GM06990 (cell line): ENCODE data around the gene AMER2.
A peak's percentile ranks its signal among the peaks of the same experiment; 100 is the strongest.

Source experiments
- DNase-seq: peaks from one replicate; pipeline ENCODE4 v3.0.0-alpha.2; 2011; ENCODE audit not compliant: insufficient read length; ENCODE audit errors: extremely low read depth
- H3K27me3 ChIP-seq: replicated peaks from 2 replicates; pipeline ENCODE4 v1.6.0; 2011; ENCODE audit warnings: low read length; ENCODE audit not compliant: control insufficient read depth, insufficient read depth
- H3K36me3 ChIP-seq: 2 replicates; pipeline ENCODE4 v1.5.1; 2011; ENCODE audit warnings: low read length; ENCODE audit not compliant: control insufficient read depth, insufficient read depth
- H3K4me3 ChIP-seq: replicated peaks from 2 replicates; pipeline ENCODE4 v1.5.1; 2011; ENCODE audit warnings: low read depth, mild to moderate bottlenecking, control low read depth, low read length
- CTCF ChIP-seq: IDR thresholded peaks from 2 replicates; pipeline ENCODE4 v1.5.1; 2011; ENCODE audit warnings: low read length, control low read depth, mild to moderate bottlenecking, inconsistent platforms; ENCODE audit not compliant: insufficient read depth, poor library complexity, severe bottlenecking

Gene AMER2

DNA sequence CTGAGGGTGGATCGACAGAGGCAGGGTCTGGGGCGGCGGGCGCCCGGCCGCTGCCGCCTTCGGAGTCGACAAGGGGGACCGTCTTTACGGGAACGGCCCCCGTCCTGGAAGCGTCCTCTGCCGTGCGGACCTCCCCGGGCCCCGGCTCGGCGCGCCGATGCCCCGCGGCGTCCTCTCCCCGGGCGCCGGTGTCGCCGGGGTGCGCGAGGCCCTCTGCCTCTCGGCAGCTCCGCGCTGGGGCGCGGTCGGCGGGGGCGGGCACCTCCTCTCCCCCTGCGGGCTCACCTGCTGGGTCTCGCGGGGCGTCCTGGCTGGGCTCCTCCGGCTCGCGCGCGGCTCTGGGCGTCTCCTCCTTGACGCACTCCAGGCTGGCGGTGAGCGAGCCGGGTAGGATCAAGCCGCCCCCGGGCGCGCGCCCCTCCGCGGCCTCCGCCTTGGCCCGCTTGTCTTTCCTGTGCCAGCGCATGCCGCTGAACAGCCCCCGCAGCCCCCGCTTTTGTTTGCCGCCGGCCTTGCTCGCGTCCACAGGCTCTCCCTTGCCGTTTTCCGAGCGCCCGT, 1.5 kb downstream of the AMER2 start:
- no peak for TF ChIP-seq CTCF
- DNase-seq = no peak
- Histone ChIP-seq H3K36me3 (no peaks in the 10 kb centered on the region), H3K27me3 (no peaks in the 10 kb centered on the region; the same call in none of the 2 replicates), H3K4me3 (peak overlapping the region; percentile 37)

DNA sequence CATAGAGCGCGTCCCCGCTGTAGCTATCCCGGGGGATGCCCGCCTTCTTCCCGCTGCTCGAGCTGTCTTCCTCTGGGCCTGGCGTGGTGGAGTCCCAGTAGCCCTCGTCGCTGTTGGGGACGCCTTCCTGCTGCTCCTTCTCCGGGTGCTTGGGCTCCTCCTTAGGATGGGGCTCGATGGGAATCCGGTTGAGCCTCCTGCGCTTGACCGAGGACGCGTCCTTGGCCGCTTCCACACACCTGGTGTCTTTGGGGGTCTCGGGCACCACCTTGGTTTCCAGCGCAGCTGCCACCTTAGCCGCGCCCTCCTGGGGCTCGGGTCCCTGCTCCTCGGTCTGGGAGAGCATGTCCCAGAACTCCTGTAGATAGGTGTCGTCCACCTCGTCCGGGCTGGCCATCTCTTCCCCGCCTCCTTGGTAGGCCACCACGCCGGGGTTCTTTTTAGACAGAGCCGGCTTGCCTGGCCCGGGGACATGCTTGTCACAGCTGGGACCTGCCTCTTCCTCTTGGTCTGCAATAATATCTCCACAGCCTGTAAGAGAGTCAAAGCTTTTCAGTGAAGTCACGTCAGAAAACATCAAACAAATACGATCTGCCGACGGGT, 2.0 kb downstream of the AMER2 start:
- Histone ChIP-seq H3K36me3 (no peaks in the 10 kb centered on the region), H3K27me3 (no peaks in the 10 kb centered on the region; the same call in none of the 2 replicates), H3K4me3 (no peak overlapping the region)
- TF ChIP-seq CTCF = no peak
- no peak for DNase-seq

- H3K4me3 ChIP-seq = no peak overlapping the region
- no peak for DNase-seq
- H3K27me3 ChIP-seq = no peaks in the 10 kb centered on the region; the same call in none of the 2 replicates
- no peak for TF ChIP-seq CTCF
- no peaks in the 10 kb centered on the region for H3K36me3 ChIP-seq
Observed at GRCh38 chr13:25169356-25169755, 2.7 kb downstream of the AMER2 start.

DNA sequence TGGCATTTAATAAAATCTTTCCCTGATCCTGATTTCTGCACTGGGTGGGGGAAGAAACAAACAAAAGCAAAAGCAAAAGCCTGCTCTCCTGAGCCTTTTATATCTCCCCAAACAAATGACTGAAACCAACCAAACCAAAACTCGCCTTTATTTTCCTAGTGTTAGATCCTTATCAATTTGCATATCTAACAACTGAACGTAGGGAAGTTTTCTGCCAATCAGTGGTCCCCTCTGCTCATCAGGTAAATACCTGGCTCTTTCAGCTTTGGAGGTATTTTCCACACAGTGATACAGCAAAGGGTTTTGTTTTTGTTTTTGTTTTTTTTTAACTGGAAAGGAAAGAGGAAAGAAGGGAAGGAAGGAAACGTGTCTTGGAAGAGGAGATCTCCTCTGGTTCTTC, 3.3 kb downstream of the AMER2 start:
- Histone ChIP-seq H3K36me3 (no peaks in the 10 kb centered on the region), H3K27me3 (no peaks in the 10 kb centered on the region; the same call in none of the 2 replicates), H3K4me3 (no peak overlapping the region)
- DNase-seq = no peak
- no peak for TF ChIP-seq CTCF

DNA sequence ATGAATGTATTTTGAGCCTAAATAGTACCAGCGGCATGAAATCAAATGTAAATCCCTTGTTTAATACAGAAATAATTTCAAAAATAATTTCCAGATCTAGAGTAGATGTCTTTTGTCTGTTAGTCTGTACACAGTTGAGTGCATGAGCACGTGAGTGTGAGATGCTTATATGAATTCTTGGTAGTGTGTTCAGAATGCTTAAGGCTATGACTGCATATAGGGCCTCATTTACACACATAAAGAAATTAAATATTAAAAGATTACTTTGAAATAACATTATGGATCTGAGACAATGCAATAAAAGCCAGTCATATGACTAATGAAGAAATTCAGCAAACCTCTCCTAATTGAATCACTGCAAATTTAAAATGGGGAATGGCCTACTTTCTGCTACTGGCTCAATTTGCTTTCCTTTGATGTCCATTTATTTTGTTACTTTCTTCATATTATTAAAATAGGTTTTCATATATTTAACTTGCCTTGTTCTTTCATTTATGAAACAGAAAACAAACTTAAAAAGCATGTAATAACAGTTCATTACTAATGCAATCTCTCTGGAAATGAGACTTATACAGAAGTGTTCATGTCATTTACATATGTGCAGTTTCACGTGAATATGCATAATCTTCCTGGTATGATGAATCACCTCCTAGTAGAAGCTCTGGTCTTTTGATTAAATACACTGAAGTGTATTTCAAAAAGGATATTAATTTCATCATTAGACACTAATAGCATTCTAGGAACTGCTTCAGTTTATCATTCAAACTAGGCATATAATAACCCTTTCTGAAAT, 4.5 kb downstream of the AMER2 start:
- H3K4me3 ChIP-seq = no peak overlapping the region
- no peaks in the 10 kb centered on the region for H3K36me3 ChIP-seq
- no peak for DNase-seq
- no peaks in the 10 kb centered on the region; the same call in none of the 2 replicates for H3K27me3 ChIP-seq
- TF ChIP-seq CTCF = no peak
